Effector CD4-positive, alpha-beta T cell (primary cell): ENCODE data around the gene MAPKAPK3.
A peak's percentile ranks its signal among the peaks of the same experiment; 100 is the strongest.

Experiments
- DNase-seq: peaks from one replicate; pipeline ENCODE4 v3.0.0-alpha.2; 2020

Gene MAPKAPK3

DNA sequence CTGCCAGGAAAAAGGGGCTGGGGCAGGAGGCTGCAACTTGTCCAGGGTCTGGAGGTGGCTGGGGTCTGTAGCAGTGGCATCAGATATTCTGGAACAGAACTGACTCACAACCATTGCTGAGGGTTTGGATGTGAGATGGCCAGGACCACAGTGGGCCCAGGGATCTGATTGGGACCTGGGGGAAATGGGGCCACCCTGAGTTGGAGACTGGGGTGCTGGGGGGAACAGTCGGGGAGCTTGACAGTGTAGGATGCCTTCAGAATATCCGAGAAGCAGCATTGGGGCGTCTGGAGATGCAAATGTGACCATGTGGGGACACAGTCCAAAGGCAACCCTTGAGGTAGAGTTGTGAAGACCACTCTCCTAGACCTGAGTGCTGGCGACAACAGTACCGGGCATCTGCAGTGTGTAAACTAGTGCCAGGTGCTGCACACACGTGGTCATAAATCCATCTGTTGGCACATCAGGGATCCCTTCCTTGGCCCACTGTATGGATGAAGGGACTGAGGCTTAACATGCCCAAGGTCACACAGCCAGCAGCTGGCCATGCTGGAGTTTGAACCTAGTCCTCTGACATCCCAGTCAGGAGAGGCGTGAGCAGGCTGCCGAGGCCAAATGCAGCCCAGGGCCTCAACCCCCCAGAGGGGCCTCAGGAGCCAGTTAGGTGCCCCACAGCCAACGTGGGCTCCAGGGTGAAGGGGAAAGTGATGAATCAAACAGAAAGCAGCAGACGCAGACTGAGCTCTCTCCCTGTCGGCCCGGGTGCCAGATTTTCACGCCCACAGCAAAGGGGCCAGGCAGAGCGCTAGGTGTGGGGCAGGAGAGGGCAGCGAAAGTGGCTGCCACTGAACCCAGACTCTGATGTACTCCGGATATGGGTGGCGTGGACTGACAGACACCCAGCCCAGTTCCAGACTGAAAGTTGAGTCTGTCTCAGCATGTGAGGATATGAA lies 28.9 kb upstream of the MAPKAPK3 start:
- DNase-seq, result peak; percentile 37

DNA sequence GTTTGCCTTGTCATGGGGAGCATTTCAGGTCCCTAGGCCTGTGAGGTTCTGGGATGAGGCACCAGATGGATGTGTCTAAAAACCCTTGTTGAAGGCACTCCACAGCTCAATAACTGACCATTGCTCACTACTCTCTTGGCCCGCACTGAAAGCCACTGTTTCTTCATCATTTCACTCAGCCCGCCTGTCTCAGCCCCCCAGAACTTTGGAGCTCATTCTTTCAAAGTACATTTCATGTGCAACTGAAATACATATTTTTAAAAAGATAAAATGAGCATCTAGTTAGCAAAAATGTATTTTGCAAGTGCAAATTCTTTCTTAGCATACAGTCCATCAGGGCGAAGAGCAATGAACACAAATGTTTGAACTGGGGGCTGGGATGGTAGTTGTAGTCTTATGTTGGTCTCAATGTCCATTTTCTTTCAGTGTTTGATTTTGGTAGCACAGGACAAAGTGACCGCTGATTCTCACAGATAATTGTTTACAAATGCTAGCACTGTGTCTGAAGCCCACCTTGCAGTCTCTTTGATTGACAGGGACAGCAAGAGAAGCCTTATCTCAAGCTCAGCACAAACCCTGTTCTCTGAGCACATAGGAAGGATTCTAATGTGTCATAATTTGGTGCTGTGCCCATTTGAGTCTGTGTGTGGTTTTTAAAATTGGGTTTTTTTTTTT lies 28.1 kb upstream of the MAPKAPK3 start:
- no peak for DNase-seq

- DNase-seq, result no peak
Observed at GRCh38 chr3:50591196-50591741, 25.7 kb upstream of the MAPKAPK3 start.

- no peak for DNase-seq
Observed at GRCh38 chr3:50592568-50592967, 24.4 kb upstream of the MAPKAPK3 start.

DNA sequence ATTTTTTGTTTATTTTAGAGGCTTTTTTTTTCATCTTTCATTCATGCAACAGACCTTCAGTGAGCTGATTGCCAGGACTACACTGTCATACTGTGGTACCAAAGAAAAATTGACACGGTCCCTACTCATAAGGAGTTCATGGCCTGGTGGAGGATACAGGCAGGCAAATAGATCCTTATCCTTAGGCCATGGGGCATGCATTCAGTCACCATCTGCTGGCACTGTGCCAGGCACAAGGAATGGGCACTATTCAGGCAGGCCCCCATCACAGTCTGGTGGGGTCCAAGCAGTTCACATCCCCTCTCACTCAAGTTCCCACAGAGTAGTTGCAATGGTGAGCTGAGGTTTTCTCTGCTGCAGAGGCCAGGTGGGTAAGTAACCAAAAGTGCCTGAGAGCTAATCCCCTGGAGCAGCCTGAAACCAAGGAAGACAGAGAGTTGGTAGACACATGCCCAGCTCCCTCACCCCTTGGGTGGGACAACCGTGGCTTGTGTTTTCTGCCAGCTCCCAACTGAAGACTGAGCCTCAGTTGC lies 22.6 kb upstream of the MAPKAPK3 start:
- DNase-seq, result no peak

GRCh38 chr3:50599115-50599715 lies 17.7 kb upstream of the MAPKAPK3 start:
- no peak for DNase-seq

DNA sequence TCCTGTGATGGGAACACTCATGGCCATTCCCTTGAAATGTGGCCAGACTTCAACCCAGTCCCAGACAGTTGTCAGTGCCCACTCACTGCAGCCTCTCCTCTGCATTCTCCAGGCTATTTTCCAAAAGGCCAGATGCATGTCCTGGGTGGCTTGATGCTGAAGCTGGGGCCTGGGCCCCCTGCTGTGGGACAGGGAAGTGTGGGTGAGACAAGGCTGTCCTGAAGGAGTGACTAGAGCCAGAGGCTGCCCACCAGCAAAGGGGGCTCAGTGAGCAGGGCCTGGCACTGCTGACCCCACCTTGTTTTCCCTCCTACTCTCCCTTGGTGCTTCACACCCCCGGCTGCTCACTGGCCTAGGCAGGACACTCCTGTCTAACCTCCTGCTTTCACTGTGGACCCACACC lies 17.2 kb upstream of the MAPKAPK3 start:
- no peak for DNase-seq

GRCh38 chr3:50600141-50600753 lies 16.7 kb upstream of the MAPKAPK3 start:
- DNase-seq, result no peak

DNA sequence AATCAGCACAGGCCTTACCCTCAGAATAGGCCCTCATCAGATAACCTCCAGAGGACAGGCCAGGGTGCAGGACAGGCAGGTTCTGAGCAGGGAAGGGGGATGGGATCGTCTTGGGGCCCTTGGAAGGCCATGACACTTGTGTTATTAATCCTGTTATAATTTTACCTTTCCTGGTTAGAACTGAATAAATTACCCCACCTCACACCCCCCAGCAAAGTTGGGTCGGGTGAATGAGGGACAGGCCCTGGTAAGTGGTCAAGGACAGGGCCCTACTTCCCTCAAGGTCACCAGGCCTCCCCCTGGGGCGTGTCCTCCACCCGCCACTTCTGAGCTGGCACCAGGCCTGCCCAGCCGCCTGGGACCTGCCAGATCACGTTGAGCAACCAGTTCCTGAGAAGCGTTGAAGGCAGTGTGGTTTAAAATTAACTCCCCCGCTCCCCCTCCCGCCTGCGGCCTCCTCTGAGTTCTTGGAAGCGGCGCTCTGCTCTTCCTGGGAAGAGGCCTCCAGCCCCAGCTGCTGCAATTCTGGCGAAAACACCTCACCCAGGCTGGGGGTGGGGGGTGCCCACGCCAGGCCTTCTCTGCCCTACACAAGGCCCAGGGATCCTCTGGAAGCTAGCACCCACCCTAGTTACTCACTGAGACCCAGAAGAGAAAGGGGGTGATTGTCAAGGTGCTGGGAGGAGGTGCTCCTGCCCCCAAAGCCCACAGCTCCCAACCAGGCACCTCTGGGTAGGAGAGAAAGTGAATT lies 15.9 kb upstream of the MAPKAPK3 start:
- peak; percentile 46 for DNase-seq

- no peak for DNase-seq
Observed at GRCh38 chr3:50602595-50603191, 14.3 kb upstream of the MAPKAPK3 start.

DNA sequence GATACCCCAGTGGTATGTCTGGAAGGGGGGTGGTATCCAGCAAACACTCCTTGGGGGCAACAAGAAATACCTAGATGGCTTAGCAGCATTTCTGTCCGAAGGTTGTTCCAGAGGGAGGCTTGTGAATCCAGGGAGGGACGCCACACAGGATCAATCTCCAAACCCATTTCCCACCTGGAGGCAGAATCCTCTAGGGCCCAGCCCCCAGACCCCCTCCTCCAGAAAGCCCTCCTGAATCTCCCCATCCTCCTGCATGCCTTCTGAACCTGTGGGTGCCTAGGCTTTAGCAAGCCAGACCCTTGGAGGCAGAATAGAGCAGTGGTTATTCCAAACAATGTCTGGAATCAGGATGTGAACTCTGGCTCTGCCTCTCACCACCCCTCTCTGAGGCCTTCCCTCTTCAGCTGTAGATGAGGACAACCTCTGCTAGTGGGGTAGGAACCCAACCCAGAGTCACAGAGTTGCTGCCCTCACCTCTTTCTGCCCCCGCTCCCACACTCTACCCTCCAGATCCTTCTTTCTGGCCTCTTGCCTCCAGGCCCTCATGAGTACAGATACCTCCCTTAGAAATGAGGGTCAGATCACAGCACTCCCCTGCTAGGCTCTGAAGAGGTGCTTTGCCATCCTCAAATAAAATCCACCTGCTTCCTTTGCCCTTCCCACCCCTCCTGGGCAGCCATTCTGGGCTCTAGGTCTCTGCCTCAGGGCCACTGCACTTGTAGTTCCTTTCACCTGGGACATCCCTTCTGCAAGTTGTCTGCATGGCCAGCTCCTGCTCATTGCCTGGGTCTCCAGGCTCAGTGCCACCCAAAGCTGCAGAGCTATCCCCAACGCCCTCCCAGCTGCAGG lies 13.5 kb upstream of the MAPKAPK3 start:
- DNase-seq, result no peak

- DNase-seq, result no peak
Observed at GRCh38 chr3:50604110-50604621, 12.8 kb upstream of the MAPKAPK3 start.

DNA sequence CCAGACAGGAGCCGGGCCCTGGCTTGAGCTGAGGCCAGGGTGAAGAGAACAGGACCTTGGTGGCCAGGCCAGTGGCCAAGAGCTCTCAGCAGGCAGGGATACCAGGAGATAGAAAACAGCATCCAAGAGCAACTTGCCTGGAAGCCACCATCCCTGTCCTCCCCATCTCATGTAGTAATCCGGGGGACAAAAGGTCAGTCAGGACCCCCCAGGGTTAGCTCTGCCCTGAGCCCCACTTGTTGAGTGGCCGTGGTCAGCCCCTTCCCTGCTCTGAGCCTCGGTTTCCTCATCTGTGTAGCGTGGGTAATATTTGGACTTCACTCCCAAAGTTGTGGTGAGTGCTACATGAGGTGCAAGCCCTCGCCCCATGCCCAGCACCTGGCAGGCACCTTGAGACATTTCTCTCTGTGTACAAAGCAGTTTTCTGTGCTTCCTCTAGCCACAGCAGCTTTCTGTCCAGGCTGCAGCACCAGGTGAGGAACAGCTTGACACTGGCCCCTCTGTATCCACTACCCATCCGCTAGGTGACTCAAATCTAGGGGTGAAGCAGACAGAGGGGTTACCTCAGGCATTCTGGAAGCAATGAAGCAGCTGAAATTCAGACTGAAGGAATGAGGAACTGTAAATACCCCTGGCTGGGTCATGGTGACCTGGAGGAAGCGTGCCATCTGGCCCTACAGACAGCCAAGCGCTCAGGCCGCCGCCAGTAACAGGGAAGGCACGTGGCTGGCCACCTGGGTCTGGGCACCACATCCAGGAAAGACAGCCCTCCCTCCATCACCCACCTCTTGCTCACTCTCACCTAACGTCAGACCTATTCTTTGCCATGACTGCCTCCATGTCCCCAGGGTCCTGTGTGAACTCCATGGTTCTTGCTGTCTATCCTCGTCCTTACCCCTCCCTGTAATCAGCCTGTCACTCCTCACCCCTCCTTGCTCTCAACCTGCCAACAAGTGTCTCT lies 12.0 kb upstream of the MAPKAPK3 start:
- no peak for DNase-seq

DNA sequence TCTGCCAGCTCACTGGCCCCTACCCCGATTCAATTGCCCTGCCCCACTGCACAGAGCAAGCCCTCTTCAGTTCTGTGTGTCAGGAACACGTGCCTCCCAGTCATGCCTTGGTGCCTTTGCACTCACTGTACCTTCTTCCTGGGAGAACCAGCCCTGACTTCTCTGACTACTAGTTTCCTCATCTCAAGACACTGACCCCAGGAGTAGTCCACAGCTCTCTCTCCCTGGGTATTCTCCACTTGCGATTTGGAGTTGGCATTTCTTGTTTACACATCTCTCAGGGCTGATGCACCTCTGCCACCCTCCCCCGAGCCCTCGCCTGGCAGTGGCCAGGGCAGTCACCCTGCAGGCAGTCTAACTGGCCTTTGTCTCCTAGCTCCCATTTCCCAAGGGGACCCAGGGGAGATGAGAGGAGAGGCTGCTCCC lies 11.0 kb upstream of the MAPKAPK3 start:
- no peak for DNase-seq

DNA sequence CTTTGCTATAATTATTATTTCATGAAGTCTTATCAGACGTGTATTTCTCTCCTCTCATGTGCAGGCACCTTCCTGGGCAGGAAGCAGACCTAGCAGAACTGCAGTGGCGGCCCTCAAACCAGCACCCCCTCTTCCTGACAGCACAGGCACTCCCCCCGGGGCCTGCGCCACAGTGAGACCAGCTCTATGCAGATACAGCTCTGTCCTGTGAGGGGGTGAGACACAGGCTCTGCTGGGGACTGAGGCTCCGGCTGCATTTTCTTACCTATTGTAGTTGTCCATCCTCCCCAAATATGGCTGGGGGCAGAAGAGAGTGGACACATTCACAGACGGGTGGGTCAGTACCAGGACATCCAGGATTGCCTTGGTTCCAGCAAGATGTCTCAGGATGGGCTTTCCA lies 10.4 kb upstream of the MAPKAPK3 start:
- DNase-seq, result no peak

GRCh38 chr3:50607271-50608091 lies 9.5 kb upstream of the MAPKAPK3 start:
- DNase-seq, result no peak

DNA sequence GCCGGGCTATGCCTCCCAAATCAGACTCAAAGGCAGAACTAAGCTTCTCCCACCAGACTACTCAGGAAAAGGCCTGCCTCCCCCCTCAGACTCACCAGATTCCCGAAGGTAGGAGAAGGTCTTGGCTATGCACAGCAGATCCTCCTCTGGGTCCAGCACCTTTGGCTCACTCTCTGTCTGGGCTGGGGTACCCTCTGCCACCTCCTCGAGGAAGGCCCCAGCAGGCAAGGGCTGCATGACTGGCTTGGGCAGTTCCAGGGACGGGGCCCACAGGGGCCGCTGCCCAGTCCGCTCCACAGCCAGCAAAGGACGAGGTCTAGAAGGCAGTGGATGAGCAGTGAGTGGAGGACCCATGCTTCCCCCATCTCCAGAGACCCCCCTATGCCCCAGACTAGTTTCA lies 8.7 kb upstream of the MAPKAPK3 start:
- no peak for DNase-seq
